Activated T-cell treated with anti-CD3 and anti-CD28 coated beads, Interleukin-2, amount 50 U/mL, for 24 hours (primary cell): ENCODE results near the gene ZFYVE28.

Experiments
- DNase-seq: peaks from one replicate; pipeline ENCODE4 v3.0.0-alpha.2; 2020
- H3K27ac Mint-ChIP-seq: 2 replicates; pipeline ENCODE4 v1.8.0; 2020; ENCODE audit warnings: mild to moderate bottlenecking, mixed read lengths
- H3K27me3 Mint-ChIP-seq: 2 replicates; pipeline ENCODE4 v1.8.0; 2020; ENCODE audit warnings: mixed read lengths
- H3K36me3 Mint-ChIP-seq: 2 replicates; pipeline ENCODE4 v1.8.0; 2020; ENCODE audit warnings: low read depth, mixed read lengths
- H3K4me1 Mint-ChIP-seq: 2 replicates; pipeline ENCODE4 v1.8.0; 2020; ENCODE audit warnings: low read depth, mixed read lengths
- H3K4me3 Mint-ChIP-seq: 2 replicates; pipeline ENCODE4 v1.8.0; 2020; ENCODE audit warnings: mild to moderate bottlenecking, moderate library complexity, mixed read lengths
- H3K9me3 Mint-ChIP-seq: 2 replicates; pipeline ENCODE4 v1.8.0; 2020; ENCODE audit warnings: mixed read lengths

Gene ZFYVE28

DNA sequence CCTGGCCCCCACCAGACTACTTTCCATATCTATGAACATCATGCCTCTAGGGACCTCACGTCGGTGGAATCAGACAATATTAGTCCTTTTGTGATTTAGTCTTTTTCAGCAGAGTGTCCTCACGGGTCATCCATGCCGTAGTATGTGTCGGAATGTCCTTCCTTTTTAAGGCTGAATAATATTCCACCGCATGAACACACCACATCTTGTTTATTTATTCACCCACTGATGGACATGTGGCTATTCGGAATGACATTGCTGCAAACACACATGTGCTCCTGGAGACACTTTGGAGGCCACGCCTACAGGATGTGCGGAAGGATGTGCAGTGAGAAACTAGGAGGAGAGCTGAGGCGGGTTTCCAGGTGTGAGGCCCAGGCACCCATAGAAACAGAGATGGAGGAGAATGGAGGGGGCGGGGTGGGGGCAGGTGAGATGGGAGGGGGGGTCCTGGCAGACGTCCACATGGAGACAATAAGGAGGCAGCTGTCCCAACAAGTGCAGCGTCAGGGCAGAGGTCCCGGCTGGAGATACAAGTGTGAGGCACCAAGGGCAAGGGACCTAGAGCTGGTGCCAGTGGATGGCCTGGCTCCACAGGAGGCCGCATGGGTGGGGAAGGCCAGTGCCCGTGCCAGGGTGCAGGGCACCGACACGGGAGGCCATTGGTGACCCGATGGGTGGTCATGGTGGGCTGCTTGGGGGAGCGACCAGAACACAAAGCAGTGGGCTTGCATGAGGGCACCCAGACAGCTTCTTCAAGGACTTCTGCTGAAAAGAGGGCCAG is 20.7 kb downstream of the ZFYVE28 start:
- no peaks in the 10 kb centered on the region for H3K36me3 Mint-ChIP-seq
- peaks cover 4% of the 10 kb centered on the region for H3K27me3 Mint-ChIP-seq
- DNase-seq, result no peak
- H3K27ac Mint-ChIP-seq, result no peak overlapping the region
- no peak overlapping the region for H3K4me3 Mint-ChIP-seq
- H3K9me3 Mint-ChIP-seq, result no peaks in the 10 kb centered on the region
- H3K4me1 Mint-ChIP-seq, result peaks cover 40% of the 10 kb centered on the region

DNA sequence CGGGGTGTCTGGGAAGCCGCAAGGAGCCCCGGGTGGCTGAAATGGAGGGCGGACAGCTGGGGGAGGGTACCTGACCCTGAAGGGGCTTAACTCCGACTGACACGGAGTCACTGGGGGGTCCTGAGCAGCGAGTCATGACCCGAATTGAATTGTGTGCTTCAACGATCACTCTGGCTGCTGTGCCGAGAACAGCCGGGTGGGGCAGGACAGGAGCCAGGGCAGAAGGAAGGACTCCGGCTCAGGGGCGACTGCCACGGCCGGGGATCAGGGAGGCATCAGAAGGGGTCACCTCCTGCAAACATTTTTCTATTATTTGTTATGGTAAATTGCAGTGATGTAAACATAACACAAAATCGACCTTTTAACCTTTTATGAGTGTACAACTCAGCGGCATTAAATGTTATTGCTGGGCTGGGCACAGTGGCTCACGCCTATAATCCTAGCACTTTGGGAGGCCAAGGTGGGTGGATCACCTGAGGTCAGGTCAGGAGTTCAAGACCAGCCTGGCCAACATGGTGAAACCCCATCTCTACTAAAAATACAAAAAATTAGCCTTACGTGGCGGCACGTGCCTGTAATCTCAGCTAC is 21.6 kb downstream of the ZFYVE28 start:
- H3K9me3 Mint-ChIP-seq, result no peaks in the 10 kb centered on the region
- no peak overlapping the region for H3K4me3 Mint-ChIP-seq
- H3K4me1 Mint-ChIP-seq, result peaks cover 31% of the 10 kb centered on the region
- H3K36me3 Mint-ChIP-seq, result no peaks in the 10 kb centered on the region
- DNase-seq, result no peak
- H3K27me3 Mint-ChIP-seq, result peaks cover 2% of the 10 kb centered on the region
- H3K27ac Mint-ChIP-seq, result no peak overlapping the region

DNA sequence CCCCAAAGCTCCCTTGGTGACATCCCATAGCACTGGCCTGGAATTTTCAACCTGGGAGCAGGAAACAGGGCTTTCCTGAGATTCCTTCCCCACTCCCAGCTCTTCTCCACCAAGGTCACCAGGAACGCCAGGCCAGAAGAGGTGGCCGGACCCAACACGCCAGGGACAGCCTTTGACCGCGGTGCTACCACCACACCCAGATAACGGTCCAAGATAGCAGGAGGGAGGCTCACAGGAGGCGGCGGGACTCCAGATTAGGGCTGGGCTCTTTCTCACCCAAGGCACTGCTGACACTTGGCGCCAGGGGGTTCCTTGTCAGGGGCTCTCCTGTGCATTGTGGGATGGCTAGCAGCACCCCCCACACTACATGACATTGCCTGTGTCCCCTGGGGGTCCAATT is 22.9 kb downstream of the ZFYVE28 start:
- Mint-ChIP-seq H3K36me3 (no peaks in the 10 kb centered on the region), H3K9me3 (no peaks in the 10 kb centered on the region), H3K4me3 (no peak overlapping the region), H3K27ac (no peak overlapping the region), H3K4me1 (peaks cover 25% of the 10 kb centered on the region), H3K27me3 (no peaks in the 10 kb centered on the region)
- no peak for DNase-seq

DNA sequence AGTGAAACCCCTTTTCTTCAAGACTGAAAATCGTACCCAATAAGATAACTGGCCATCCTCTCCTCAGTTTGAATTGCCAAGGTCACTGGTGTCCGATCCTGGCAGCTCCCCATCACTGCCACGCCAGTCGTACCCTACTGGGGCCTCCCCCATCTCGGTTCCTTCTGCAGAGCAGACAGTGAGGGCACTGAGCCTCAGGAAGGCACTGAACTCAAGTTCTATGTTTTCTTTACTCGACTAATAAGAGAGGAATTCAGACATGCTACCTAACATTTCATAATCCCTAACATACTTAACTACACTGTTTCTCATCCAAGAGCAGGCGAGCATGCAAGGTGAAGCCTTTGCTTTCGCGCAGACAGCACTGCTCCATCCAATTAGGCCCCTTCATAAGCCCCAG is 23.4 kb downstream of the ZFYVE28 start:
- DNase-seq, result no peak
- Mint-ChIP-seq H3K9me3 (no peaks in the 10 kb centered on the region), H3K27me3 (no peaks in the 10 kb centered on the region), H3K4me3 (no peak overlapping the region), H3K36me3 (no peaks in the 10 kb centered on the region), H3K4me1 (peaks cover 25% of the 10 kb centered on the region), H3K27ac (no peak overlapping the region)

DNA sequence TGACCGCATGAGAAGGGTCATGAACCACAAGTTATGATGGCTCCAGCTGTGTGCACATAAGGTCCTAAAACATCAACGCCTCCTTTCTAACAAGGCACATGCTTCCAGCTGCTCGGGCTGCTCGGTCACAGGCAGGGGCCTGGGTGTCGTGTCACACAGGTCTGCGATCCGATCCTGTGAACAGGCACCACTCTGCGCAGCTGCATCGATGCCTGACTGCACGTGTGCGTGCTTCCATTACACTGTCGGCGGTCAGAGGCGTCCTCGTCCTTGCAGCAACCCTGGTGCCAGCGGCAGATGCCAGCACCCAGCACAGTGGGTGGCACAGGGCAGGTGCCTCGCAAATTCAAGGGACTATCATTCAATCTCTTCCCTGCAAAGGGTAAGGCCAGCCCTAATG is 23.9 kb downstream of the ZFYVE28 start:
- Mint-ChIP-seq H3K9me3 (no peaks in the 10 kb centered on the region), H3K27ac (no peak overlapping the region), H3K36me3 (no peaks in the 10 kb centered on the region), H3K27me3 (no peaks in the 10 kb centered on the region), H3K4me3 (no peak overlapping the region), H3K4me1 (peaks cover 27% of the 10 kb centered on the region)
- DNase-seq, result no peak

DNA sequence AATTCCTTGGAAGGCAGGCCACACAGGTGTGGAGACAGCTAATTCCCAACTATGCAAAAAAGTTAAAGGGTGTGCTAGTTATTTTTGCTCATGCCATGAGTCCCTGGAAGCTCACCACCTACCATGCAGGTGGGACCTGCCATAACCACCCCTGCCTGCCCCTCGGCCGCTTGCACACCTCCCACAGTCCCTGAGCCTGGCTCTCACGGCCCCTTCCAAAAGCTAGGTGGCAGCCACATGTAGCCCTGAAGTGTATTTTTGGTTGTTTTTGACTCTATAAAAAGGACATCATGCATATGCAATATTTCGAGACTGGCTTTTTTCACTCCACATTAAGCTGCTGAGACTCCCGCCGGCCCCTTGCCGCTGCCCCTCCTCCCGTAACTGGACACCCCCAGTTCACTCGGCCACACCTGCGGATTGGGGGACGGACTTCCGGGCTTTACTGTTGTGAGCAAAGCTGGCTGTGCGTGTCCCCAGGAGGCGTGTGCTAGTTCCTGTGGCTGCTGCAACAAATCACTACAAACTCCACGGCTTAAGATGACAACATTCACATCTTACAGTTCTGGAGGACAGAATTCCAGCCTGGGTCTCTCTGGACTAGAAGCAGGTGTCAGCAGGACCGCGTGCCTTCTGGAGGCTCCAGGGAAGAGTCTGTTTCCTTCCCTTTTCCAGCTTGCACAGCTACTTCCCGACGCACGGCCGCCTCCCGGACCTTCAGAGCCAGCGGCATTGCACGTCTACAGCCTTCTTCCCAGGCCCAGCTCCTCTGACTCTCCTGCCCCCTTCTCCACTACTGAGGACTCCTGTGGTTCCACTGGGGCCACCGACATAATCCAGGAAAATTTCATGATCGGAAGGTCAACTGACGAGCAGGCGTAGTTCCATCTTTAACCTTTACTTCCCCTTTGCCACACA is 24.8 kb downstream of the ZFYVE28 start:
- no peaks in the 10 kb centered on the region for H3K9me3 Mint-ChIP-seq
- peak overlapping the region; percentile 39 for H3K4me3 Mint-ChIP-seq
- H3K36me3 Mint-ChIP-seq, result no peaks in the 10 kb centered on the region
- H3K4me1 Mint-ChIP-seq, result peaks cover 27% of the 10 kb centered on the region
- H3K27me3 Mint-ChIP-seq, result no peaks in the 10 kb centered on the region
- peak; percentile 37 for DNase-seq
- H3K27ac Mint-ChIP-seq, result no peak overlapping the region

DNA sequence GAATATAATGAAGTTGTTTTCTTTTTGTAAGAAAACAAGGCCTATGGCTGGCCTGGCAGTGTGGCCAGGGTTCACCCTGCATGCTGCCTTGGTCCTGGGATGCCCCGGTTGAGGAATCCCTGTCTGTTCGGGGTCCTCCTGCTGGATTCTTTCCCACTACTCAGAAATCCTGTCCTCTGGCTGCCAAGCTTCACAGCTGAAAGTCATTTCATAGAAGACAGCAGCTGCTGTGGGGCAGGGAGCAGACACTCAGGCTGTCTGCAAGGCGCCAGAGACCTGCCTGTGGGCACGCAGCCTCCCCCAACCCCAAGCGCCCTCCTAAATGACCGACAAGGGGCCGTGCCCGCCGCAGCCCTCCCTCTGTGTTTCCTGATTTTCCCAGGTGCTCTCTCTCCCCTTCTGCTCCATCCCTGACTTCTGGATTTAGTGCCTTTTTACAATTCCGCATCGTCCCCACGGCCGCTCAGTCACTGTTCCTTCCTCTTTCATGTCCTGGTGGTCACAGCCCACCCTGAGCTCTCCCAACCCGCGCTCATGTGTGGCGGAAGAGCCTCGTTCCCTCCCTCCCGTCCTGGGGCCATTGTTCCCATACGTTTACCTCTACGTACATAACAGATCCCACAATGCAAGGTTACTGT is 27.5 kb downstream of the ZFYVE28 start:
- H3K27ac Mint-ChIP-seq, result no peak overlapping the region
- no peaks in the 10 kb centered on the region for H3K36me3 Mint-ChIP-seq
- peaks cover 27% of the 10 kb centered on the region for H3K4me1 Mint-ChIP-seq
- no peaks in the 10 kb centered on the region for H3K9me3 Mint-ChIP-seq
- H3K4me3 Mint-ChIP-seq, result no peak overlapping the region
- DNase-seq, result no peak
- H3K27me3 Mint-ChIP-seq, result no peaks in the 10 kb centered on the region

DNA sequence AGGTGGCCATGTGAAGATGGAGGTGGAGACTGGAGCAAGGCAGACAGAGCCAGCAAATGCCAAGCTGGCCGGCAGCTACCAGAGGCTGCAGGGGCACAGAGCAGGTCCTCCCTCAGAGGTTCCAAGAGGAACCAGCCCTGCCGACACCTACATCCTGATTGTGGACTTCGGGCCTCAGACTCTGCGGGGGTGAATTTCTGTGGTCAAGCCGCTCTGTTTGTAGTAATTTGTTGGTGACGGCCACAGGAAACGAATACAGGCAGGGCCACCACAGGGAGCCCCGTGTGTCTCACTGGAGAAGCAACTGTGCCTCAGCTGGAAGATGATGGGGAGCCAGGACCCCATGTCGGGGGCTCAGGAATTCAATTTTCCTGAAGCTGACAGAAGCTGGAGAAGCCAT is 28.3 kb downstream of the ZFYVE28 start:
- no peak overlapping the region for H3K4me3 Mint-ChIP-seq
- no peaks in the 10 kb centered on the region for H3K36me3 Mint-ChIP-seq
- H3K9me3 Mint-ChIP-seq, result no peaks in the 10 kb centered on the region
- DNase-seq, result no peak
- H3K4me1 Mint-ChIP-seq, result peaks cover 27% of the 10 kb centered on the region
- H3K27me3 Mint-ChIP-seq, result no peaks in the 10 kb centered on the region
- H3K27ac Mint-ChIP-seq, result no peak overlapping the region

DNA sequence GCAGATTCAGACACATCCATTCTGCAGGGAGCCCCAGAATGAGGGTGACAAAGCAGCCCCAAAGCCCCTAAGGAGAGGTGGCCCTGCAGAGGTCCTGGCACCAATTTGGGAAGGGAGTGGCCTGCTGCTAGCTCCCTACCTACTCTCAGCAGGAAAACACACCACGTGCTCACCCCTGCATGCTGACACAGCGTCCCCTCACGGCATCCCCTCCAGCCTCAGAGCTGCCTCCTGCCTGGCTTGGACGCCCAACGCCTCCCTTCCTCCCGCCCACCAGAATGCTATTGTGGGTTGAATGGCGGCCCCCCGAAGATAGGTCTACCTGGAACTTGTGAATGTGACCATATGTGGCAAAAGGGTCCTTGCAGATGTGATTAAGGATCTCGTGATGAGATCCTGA is 28.8 kb downstream of the ZFYVE28 start:
- H3K4me3 Mint-ChIP-seq, result no peak overlapping the region
- no peaks in the 10 kb centered on the region for H3K36me3 Mint-ChIP-seq
- no peaks in the 10 kb centered on the region for H3K9me3 Mint-ChIP-seq
- no peak for DNase-seq
- no peak overlapping the region for H3K27ac Mint-ChIP-seq
- peaks cover 23% of the 10 kb centered on the region for H3K4me1 Mint-ChIP-seq
- H3K27me3 Mint-ChIP-seq, result no peaks in the 10 kb centered on the region

DNA sequence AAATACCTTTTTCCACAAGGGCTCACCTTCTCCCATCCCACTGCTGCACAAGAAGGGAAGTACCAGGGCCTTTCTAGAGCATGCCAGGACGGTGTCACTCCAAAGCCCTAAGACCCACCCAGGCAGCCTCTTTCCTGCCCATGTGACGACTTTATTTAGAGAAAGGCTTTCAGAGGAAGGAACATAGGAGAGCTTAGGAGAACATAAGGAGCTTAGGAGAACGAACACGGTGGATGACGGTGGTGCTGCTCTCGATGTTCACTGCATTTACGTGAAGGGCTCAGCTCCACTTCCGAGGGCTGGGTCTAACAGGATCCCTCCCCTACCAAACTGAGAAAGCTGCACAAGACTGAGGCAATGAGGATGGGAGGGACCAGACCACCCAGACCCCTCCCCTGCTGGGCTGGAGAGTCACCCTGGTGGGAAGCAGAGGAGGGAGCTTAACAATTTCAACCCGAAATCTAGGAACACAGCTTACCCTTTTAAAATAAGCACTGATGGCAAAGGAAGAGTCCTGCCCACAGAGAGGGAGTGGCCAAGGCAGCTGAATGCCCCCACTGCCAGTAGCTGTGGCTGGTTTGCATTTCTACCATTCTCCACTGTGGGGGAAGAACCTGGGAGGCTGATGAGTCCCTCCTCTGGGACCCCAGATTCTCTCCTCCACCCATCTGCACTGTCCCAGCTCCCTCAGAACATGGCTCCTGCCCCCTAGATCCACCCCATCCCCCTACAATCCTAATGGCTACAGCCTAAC is 29.8 kb downstream of the ZFYVE28 start:
- Mint-ChIP-seq H3K36me3 (no peaks in the 10 kb centered on the region), H3K27me3 (no peaks in the 10 kb centered on the region)

DNA sequence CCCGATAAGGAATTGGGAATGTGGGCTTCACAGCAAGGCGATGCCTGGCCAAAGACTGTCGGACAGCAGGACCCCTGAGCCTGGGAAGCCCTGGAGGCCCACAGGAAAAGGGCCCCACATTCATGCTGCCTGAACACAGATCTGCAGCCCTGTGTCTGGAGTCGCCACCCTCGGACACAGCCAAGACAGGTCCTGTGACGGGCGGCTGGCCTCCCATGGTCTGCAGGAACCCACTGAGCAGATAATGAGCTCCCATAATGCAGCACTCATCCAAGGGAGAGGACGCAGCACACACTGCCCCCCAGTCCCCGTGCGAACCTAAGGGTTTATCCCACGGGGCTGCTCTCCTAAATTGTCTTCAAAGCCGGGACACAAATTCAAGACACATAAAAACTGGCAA is 30.6 kb downstream of the ZFYVE28 start:
- H3K4me1 Mint-ChIP-seq, result peaks cover 16% of the 10 kb centered on the region
- H3K27ac Mint-ChIP-seq, result no peak overlapping the region
- no peaks in the 10 kb centered on the region for H3K36me3 Mint-ChIP-seq
- no peaks in the 10 kb centered on the region for H3K9me3 Mint-ChIP-seq
- no peak overlapping the region for H3K4me3 Mint-ChIP-seq
- no peak for DNase-seq
- no peaks in the 10 kb centered on the region for H3K27me3 Mint-ChIP-seq

More for the DNA sequence above, 29.8 kb downstream of the ZFYVE28 start:
- Mint-ChIP-seq H3K4me3 (no peak overlapping the region), H3K4me1 (peaks cover 14% of the 10 kb centered on the region), H3K27ac (no peak overlapping the region), H3K9me3 (no peaks in the 10 kb centered on the region)
- no peak for DNase-seq

DNA sequence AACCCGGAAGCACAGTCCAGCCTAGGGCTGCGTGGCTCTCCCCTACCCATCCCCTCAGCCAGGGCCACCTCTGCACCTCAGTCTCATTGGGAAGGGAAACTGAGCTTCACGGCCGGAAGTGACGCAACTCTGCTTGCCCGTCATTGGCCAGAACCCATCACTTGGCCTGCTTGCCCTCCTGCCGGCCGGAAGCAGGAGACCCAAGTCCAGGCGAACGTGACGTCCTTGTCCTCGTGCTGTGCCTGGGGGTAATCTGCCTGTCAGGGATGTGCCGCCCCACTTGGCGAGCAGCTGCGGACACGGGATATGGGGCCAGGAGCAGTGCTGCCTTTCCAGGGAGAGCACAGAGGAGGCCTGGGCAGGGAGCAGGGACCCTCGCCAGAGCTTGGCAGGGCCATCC is 31.2 kb downstream of the ZFYVE28 start:
- Mint-ChIP-seq H3K27me3 (no peaks in the 10 kb centered on the region), H3K27ac (no peak overlapping the region), H3K4me1 (peaks cover 20% of the 10 kb centered on the region), H3K9me3 (no peaks in the 10 kb centered on the region), H3K36me3 (no peaks in the 10 kb centered on the region), H3K4me3 (no peak overlapping the region)
- DNase-seq, result no peak

DNA sequence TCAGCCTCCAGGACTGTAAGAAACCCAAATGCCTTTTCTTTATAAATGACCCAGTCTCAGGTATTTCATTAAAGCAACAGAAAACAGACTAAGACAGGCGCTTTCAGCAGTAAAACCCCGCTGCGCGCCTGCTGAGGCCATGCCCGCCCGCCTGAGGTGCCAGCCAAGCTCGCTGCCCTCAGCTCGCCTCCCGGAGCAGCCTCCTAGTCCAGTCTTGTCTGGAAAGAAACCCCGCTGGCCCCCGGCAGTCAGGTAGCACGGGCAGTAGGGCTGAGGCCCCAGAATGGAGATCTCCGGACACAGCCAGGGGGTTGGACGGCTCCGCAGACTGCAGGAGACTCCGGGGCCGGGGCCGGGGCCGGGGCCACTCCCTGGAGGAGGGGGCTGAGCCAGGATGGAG is 31.7 kb downstream of the ZFYVE28 start:
- Mint-ChIP-seq H3K36me3 (no peaks in the 10 kb centered on the region), H3K4me3 (no peak overlapping the region), H3K27ac (no peak overlapping the region), H3K27me3 (no peaks in the 10 kb centered on the region), H3K9me3 (no peaks in the 10 kb centered on the region), H3K4me1 (peaks cover 20% of the 10 kb centered on the region)
- no peak for DNase-seq

DNA sequence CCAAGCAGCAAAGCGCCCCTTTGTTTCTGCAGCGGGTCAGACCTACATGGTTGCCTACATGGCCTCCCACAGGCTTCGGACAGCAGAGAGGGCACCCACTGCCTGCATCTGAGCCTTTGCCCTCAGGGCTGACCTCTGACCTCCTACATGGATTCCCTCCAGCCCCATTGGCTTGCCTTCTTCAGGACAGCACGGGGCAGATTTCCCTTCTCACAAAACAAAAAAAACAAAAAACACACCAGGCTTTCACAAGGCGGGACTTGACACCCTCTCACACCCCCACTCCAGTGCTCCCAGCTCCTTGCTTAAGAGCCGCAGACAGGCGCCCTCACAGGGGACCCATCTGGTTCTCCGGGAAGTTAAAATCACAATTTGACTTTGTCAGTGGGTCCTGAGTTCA is 32.9 kb downstream of the ZFYVE28 start:
- Mint-ChIP-seq H3K9me3 (peaks cover 3% of the 10 kb centered on the region), H3K27ac (no peak overlapping the region), H3K36me3 (no peaks in the 10 kb centered on the region), H3K4me3 (no peak overlapping the region), H3K4me1 (peaks cover 15% of the 10 kb centered on the region), H3K27me3 (no peaks in the 10 kb centered on the region)
- DNase-seq, result no peak
